Ovary (tissue), 9 donors: Measurements from ENCODE around the gene CCNT2. TPM values are rescaled to one million over a fixed set of nuclear protein-coding genes. Genes with fewer than 3 reads are reported as not detected.

Experiments
- DNase-seq, 5 donors: peaks; one replicate each; pipeline ENCODE4 v3.0.0-alpha.2; 2019 to 2020
- H3K27ac ChIP-seq, 2 donors: fragments of 200-600 bp; one replicate each; pipeline versions ENCODE4 v1.5.1 to v1.8.0; 2019 to 2022
- H3K27me3 ChIP-seq: fragments of 200-600 bp; one replicate; pipeline ENCODE4 v1.8.0; 2022
- H3K36me3 ChIP-seq: fragments of 200-600 bp; sonication (generic); one replicate; pipeline ENCODE4 v1.5.1; 2019
- H3K4me1 ChIP-seq: one replicate; pipeline ENCODE4 v1.8.1; 2013; ENCODE audit warnings: mild to moderate bottlenecking, moderate library complexity; ENCODE audit not compliant: insufficient read depth
- H3K4me3 ChIP-seq: fragments of 200-600 bp; sonication (generic); one replicate; pipeline ENCODE4 v1.5.1; 2017
- H3K9me3 ChIP-seq, 2 donors: fragments of 200-600 bp in 1 of 2; sonication (generic) in 1 of 2; one replicate each; pipeline versions ENCODE4 v1.5.1 to v1.8.1; 2013 to 2019; ENCODE audit warnings: mild to moderate bottlenecking in 1 of 2, moderate library complexity in 1 of 2
- CTCF ChIP-seq, 3 donors: fragments of 450-650 bp in 2 of 3; fragments of 200-600 bp in 1 of 3; IDR thresholded peaks; one replicate each; pipeline versions ENCODE4 v1.5.1 to v1.8.0; 2016 to 2022; ENCODE audit warnings: antibody characterized with exemption in 3 of 3, mild to moderate bottlenecking in 1 of 3
- EP300 ChIP-seq: sonication (generic); formaldehyde crosslinking; IDR thresholded peaks from one replicate; pipeline ENCODE4 v1.6.1; 2017; ENCODE audit warnings: antibody characterized with exemption
- POLR2A ChIP-seq: fragments of 450-650 bp; IDR thresholded peaks from one replicate; pipeline ENCODE4 v1.6.1; 2017; ENCODE audit warnings: antibody characterized with exemption, mild to moderate bottlenecking, moderate library complexity
- WGBS, 3 donors: extraction: QIAGEN DNeasy Blood & Tissue Kit in 1 of 3; methylation state at CpG; one replicate each; pipeline versions ENCODE4 v1.1.5 to v1.1.7; 2013 to 2017; 5-methylcytosine and 5-hydroxymethylcytosine counted together
- intact Hi-C, 4 donors: fragments of 100-400 bp; cut with DNase I; formaldehyde crosslinking; loops; one replicate each; pipeline versions ENCODE4 v1.11.0 to v1.15.1; 2022 to 2023
- polyA plus RNA-seq, 2 donors: library from polyadenylated mRNA; stranded (reverse); fragments of 200-250 nt in 1 of 2; fragments of 350-450 nt in 1 of 2; fragmentation: Illumina TruSeq in 1 of 2; extraction: RNeasy Lipid Tissue Mini Kit (QIAGEN cat#74804) in 1 of 2; gene quantifications; one replicate each; pipeline ENCODE4 v1.2.3, GENCODE V29; 2013 to 2014
- total RNA-seq, 7 donors: library from RNA; depleted of rRNA in 2 of 7; stranded (reverse); fragments of >200 nt in 2 of 7; fragmentation: NEBNext Ultra II Directional in 3 of 7; extraction: Animal tissue kit (Norgen Biotek cat#: 25700) in 3 of 7; gene quantifications; one replicate each; pipeline versions ENCODE4 v1.1.0 to v1.2.4, GENCODE V29; 2016 to 2023
- donor health status: DM: no; HTN: no; CAD: no; lungs with moderate emphysema.
- donor health status: DM: no; HTN: no; CAD: no.
- donor health status: Bipolar disorder and iron deficiency.
- donor health status: DM: yes; HTN: yes; CAD: no.
- donor health status: DM: no; HTN: no; CAD: no.
- donor health status: DM: yes; HTN: yes; CAD: no.

The CCNT2 gene
- total and polyA plus RNA-seq, 9 donors: 14.0 to 46.5 (median 31.5) TPM

- H3K9me3 ChIP-seq: no peaks in the 10 kb centered on the region
- H3K27me3 ChIP-seq: no peaks in the 10 kb centered on the region
- no peak overlapping the region for H3K27ac ChIP-seq
- H3K36me3 ChIP-seq: no peaks in the 10 kb centered on the region
- no peak overlapping the region for H3K4me3 ChIP-seq
- no peak for DNase-seq
- intact Hi-C loops: no loop called here
- TF ChIP-seq POLR2A (no peak), CTCF (IDR thresholded peaks at IDR 0.05) (no peak), EP300 (no peak)
- WGBS, 3 donors: 11 to 30% (median 13%) methylated on average over 1 of the region's 1 CpG
- H3K4me1 ChIP-seq: peaks cover 5% of the 10 kb centered on the region
Measured at GRCh38 chr2:134934641-134935040, 16.0 kb downstream of the CCNT2 start.

- Histone ChIP-seq H3K4me1 (peaks cover 2% of the 10 kb centered on the region), H3K27me3 (no peaks in the 10 kb centered on the region), H3K4me3 (no peak overlapping the region), H3K27ac (no peak overlapping the region), H3K36me3 (no peaks in the 10 kb centered on the region), H3K9me3 (no peaks in the 10 kb centered on the region)
- no peak for DNase-seq
- intact Hi-C loops: no loop called here
- 47 to 54% (median 50%) methylated on average over 4 of the region's 4 CpGs for WGBS, 3 donors
- TF ChIP-seq EP300 (no peak), CTCF (IDR thresholded peaks at IDR 0.05) (no peak), POLR2A (no peak)
Measured at GRCh38 chr2:134936691-134937090, 18.1 kb downstream of the CCNT2 start.

DNA sequence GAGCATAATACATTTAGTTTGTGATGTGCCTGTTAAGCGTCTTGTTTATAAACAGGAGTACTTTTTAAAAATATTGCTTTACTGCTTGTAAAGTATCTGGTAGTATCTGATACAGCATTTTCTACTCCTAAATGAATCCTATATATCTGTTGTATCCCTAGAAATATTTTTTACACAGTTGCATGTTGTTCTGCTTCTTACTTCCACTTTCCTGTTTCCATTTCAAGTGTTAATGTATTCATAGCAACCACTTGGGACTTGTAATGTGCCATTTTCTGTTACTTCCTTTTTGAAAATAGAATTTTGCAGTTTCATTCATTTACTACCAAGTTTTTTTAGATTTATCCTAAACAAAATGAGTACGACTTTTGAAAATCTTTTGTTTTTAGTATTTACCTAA is 24.9 kb downstream of the CCNT2 start:
- WGBS, 3 donors: 90 to 94% (median 91%) methylated on average over 2 of the region's 2 CpGs
- no peaks in the 10 kb centered on the region for H3K36me3 ChIP-seq
- intact Hi-C loops: no loop called here

GRCh38 chr2:134944975-134945374 is 26.4 kb downstream of the CCNT2 start:
- Histone ChIP-seq H3K4me3 (no peak overlapping the region), H3K36me3 (no peaks in the 10 kb centered on the region), H3K4me1 (no peaks in the 10 kb centered on the region), H3K27ac (no peak overlapping the region), H3K27me3 (no peaks in the 10 kb centered on the region), H3K9me3 (no peaks in the 10 kb centered on the region)
- no peak for DNase-seq
- TF ChIP-seq CTCF (IDR thresholded peaks at IDR 0.05) (no peak), EP300 (no peak), POLR2A (no peak)
- WGBS, 3 donors: 76 to 89% (median 80%) methylated on average over 1 of the region's 1 CpG
- intact Hi-C loops: no loop called here

More for the DNA sequence above, 24.9 kb downstream of the CCNT2 start:
- TF ChIP-seq CTCF (IDR thresholded peaks at IDR 0.05) (no peak), POLR2A (no peak), EP300 (no peak)
- H3K4me3 ChIP-seq: no peak overlapping the region
- H3K27me3 ChIP-seq: no peaks in the 10 kb centered on the region
- no peaks in the 10 kb centered on the region for H3K9me3 ChIP-seq
- H3K4me1 ChIP-seq: no peaks in the 10 kb centered on the region
- no peak overlapping the region for H3K27ac ChIP-seq
- DNase-seq: no peak
